GM23248 (cell line): ENCODE measurements around the gene QSOX2. TPM values are rescaled to one million over a fixed set of nuclear protein-coding genes. Genes with fewer than 3 reads are reported as not detected.

Experiments used
- DNase-seq: peaks from one replicate; pipeline ENCODE4 v3.0.0-alpha.2; 2015
- H2AFZ ChIP-seq: fragments of 200-600 bp; sonication (generic); 2 replicates; pipeline ENCODE4 v1.6.1; 2016; ENCODE audit warnings: antibody characterized with exemption
- H3F3A ChIP-seq: fragments of 200-600 bp; sonication (generic); 2 replicates; pipeline ENCODE4 v1.6.1; 2016; ENCODE audit warnings: mild to moderate bottlenecking, antibody characterized with exemption, mixed run types; ENCODE audit not compliant: insufficient read depth
- H3K27ac ChIP-seq: fragments of 200-600 bp; sonication (generic); 2 replicates; pipeline ENCODE4 v1.5.1; 2016; ENCODE audit warnings: mild to moderate bottlenecking
- H3K27me3 ChIP-seq: fragments of 200-600 bp; sonication (generic); replicated peaks from 2 replicates; pipeline ENCODE4 v1.6.1; 2016; ENCODE audit warnings: mild to moderate bottlenecking; ENCODE audit not compliant: insufficient read depth
- H3K36me3 ChIP-seq: fragments of 200-600 bp; sonication (generic); 2 replicates; pipeline ENCODE4 v1.6.1; 2016; ENCODE audit warnings: low read depth, mild to moderate bottlenecking
- H3K4me1 ChIP-seq: fragments of 200-600 bp; sonication (generic); 2 replicates; pipeline ENCODE4 v1.6.1; 2016; ENCODE audit warnings: mild to moderate bottlenecking; ENCODE audit not compliant: insufficient read depth
- H3K4me2 ChIP-seq: fragments of 200-600 bp; sonication (generic); one replicate; pipeline ENCODE4 v1.6.1; 2016; ENCODE audit warnings: mild to moderate bottlenecking; ENCODE audit not compliant: unreplicated experiment
- H3K4me3 ChIP-seq: fragments of 200-600 bp; sonication (generic); 2 replicates; pipeline ENCODE4 v1.5.1; 2016; ENCODE audit warnings: mild to moderate bottlenecking
- H3K79me2 ChIP-seq: fragments of 200-600 bp; sonication (generic); 2 replicates; pipeline ENCODE4 v1.6.1; 2016; ENCODE audit warnings: mild to moderate bottlenecking; ENCODE audit not compliant: insufficient read depth
- H3K9ac ChIP-seq: fragments of 200-600 bp; sonication (generic); 2 replicates; pipeline ENCODE4 v1.6.1; 2016; ENCODE audit warnings: mild to moderate bottlenecking
- H3K9me2 ChIP-seq: fragments of 200-600 bp; sonication (generic); 2 replicates; pipeline ENCODE4 v1.6.1; 2016; ENCODE audit warnings: mixed run types, mild to moderate bottlenecking, moderate library complexity; ENCODE audit not compliant: insufficient read depth
- H3K9me3 ChIP-seq: fragments of 200-600 bp; sonication (generic); one replicate; pipeline ENCODE4 v1.6.1; 2017; ENCODE audit warnings: low read depth
- H4K20me1 ChIP-seq: fragments of 200-600 bp; sonication (generic); 2 replicates; pipeline ENCODE4 v1.6.0; 2016; ENCODE audit not compliant: insufficient read depth
- EZH2 ChIP-seq: fragments of 200-600 bp; sonication (generic); IDR thresholded peaks from 2 replicates; pipeline ENCODE4 v1.6.1; 2018; ENCODE audit warnings: antibody characterized with exemption, mild to moderate bottlenecking; ENCODE audit not compliant: insufficient read depth, poor library complexity, severe bottlenecking
- EZH2phosphoT487 ChIP-seq: fragments of 200-600 bp; sonication (generic); IDR thresholded peaks from 2 replicates; pipeline ENCODE4 v1.6.1; 2018; ENCODE audit warnings: antibody characterized with exemption, moderate library complexity, mild to moderate bottlenecking, low read depth; ENCODE audit not compliant: insufficient read depth
- WGBS, 2 experiments: methylation state at CpG; one replicate each; pipeline ENCODE4 v1.1.6; 2015 to 2017; ENCODE audit warnings: low lambda C conversion rate in 2 of 2, low coverage in 1 of 2; ENCODE audit errors: missing lambda C conversion rate in 2 of 2; 5-methylcytosine and 5-hydroxymethylcytosine counted together
- in situ Hi-C: fragments of 300-500 bp; cut with MboI; formaldehyde crosslinking; loops from 2 replicates; pipeline ENCODE4 v1.15.0; 2020
- polyA plus RNA-seq: library from polyadenylated mRNA; unstranded; fragments of >200 nt; fragmentation: Nextera tagmentation; extraction: Ambion mirVana; gene quantifications from 2 replicates; pipeline ENCODE4 v1.2.1, GENCODE V29; 2016
- total RNA-seq: library from RNA; depleted of rRNA; stranded (reverse); fragments of >200 nt; shearing (Covaris generic); gene quantifications from 2 replicates; pipeline ENCODE4 v1.2.3, GENCODE V29; 2014

QSOX2 gene
- total and polyA plus RNA-seq, 2 experiments from 2014 or later = 1.9 to 11.7 TPM

DNA sequence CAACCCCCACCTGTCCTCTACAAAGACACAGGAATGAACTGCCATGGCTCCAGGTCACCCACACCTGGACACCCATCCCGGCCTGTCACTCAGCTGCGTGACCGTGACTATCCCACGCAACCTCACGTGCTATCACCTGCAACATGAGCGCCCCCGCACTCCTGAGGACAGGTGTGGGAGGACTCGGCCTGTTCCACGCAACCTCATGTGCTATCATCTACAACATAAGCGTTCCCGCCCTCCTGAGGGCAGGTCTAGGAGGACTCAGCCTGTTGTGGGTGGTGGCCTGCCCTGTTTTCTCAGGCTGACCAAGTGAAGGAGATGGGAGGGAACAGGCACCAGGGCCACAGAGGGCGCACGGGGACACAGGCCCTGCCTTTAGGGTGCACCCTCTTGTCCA, 4.1 kb downstream of the QSOX2 start:
- in situ Hi-C loops = no loop called here
- no peaks in the 10 kb centered on the region for H3K27me3 ChIP-seq
- H3K79me2 ChIP-seq = peaks cover 52% of the 10 kb centered on the region
- H3K4me2 ChIP-seq = no peak overlapping the region
- DNase-seq = no peak
- H3K4me1 ChIP-seq = peaks cover 11% of the 10 kb centered on the region
- WGBS, 2 experiments = 94 to 96% methylated on average over 12 to 13 of the region's 13 CpGs
- no peaks in the 10 kb centered on the region for H3K9me2 ChIP-seq
- no peaks in the 10 kb centered on the region for H3K9me3 ChIP-seq
- H3K9ac ChIP-seq = no peak overlapping the region
- no peaks in the 10 kb centered on the region for H4K20me1 ChIP-seq
- H3F3A ChIP-seq = no peaks in the 10 kb centered on the region
- H3K4me3 ChIP-seq = no peak overlapping the region
- TF ChIP-seq EZH2phosphoT487 = no peak
- no peak for TF ChIP-seq EZH2
- no peaks in the 10 kb centered on the region for H3K36me3 ChIP-seq
- H3K27ac ChIP-seq = no peak overlapping the region
- H2AFZ ChIP-seq = no peak overlapping the region

DNA sequence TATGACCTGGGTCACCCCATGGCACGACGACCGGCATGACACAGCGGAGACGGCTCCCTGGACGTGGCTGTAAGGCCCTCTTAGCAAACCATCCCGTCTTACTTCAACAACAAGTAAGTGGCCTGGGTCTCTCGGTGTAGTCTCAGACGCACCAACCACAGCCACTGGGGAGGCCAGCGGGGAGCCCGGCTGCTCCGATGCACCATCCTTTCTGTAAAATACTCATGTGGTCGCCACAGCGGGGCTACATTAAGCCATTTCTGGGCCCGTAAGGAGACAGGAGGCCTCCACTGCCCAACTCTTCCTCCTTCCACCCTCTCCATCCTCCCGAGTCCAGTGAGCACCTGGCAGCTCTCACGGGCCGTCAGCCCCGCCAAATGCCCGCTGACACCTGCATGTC, 4.7 kb downstream of the QSOX2 start:
- H3K9ac ChIP-seq = no peak overlapping the region
- H3K27ac ChIP-seq = no peak overlapping the region
- no peaks in the 10 kb centered on the region for H3K9me2 ChIP-seq
- no peak overlapping the region for H3K4me3 ChIP-seq
- no peak overlapping the region for H2AFZ ChIP-seq
- peaks cover 52% of the 10 kb centered on the region for H3K79me2 ChIP-seq
- no peaks in the 10 kb centered on the region for H3F3A ChIP-seq
- peaks cover 11% of the 10 kb centered on the region for H3K4me1 ChIP-seq
- no peaks in the 10 kb centered on the region for H3K27me3 ChIP-seq
- no peaks in the 10 kb centered on the region for H3K9me3 ChIP-seq
- TF ChIP-seq EZH2phosphoT487 = no peak
- no peak for TF ChIP-seq EZH2
- no peak overlapping the region for H3K4me2 ChIP-seq
- no peaks in the 10 kb centered on the region for H3K36me3 ChIP-seq
- WGBS, 2 experiments = 92 to 94% methylated on average over 20 of the region's 20 CpGs
- in situ Hi-C loops = no loop called here
- no peaks in the 10 kb centered on the region for H4K20me1 ChIP-seq
- DNase-seq = no peak

GRCh38 chr9:136239983-136240330, 5.7 kb downstream of the QSOX2 start:
- DNase-seq = no peak
- H4K20me1 ChIP-seq = no peaks in the 10 kb centered on the region
- H3K79me2 ChIP-seq = peaks cover 49% of the 10 kb centered on the region
- no peaks in the 10 kb centered on the region for H3K9me2 ChIP-seq
- no peak overlapping the region for H3K4me3 ChIP-seq
- no peak overlapping the region for H3K9ac ChIP-seq
- H3K27me3 ChIP-seq = no peaks in the 10 kb centered on the region
- H2AFZ ChIP-seq = no peak overlapping the region
- H3K27ac ChIP-seq = no peak overlapping the region
- TF ChIP-seq EZH2phosphoT487 = no peak
- no peak for TF ChIP-seq EZH2
- 50 to 63% methylated on average over 2 of the region's 2 CpGs for WGBS, 2 experiments
- in situ Hi-C loops = no loop called here
- H3K9me3 ChIP-seq = no peaks in the 10 kb centered on the region
- no peaks in the 10 kb centered on the region for H3K36me3 ChIP-seq
- H3K4me1 ChIP-seq = peaks cover 11% of the 10 kb centered on the region
- no peak overlapping the region for H3K4me2 ChIP-seq
- H3F3A ChIP-seq = no peaks in the 10 kb centered on the region

- H3K4me3 ChIP-seq = no peak overlapping the region
- H3K4me1 ChIP-seq = peaks cover 6% of the 10 kb centered on the region
- no peak for DNase-seq
- H3K27me3 ChIP-seq = no peaks in the 10 kb centered on the region
- in situ Hi-C loops = no loop called here
- H3K36me3 ChIP-seq = no peaks in the 10 kb centered on the region
- no peaks in the 10 kb centered on the region for H3K9me2 ChIP-seq
- H3K9ac ChIP-seq = no peak overlapping the region
- WGBS, 2 experiments = 85 to 87% methylated on average over 25 of the region's 25 CpGs
- peaks cover 43% of the 10 kb centered on the region for H3K79me2 ChIP-seq
- H3K27ac ChIP-seq = no peak overlapping the region
- no peak overlapping the region for H3K4me2 ChIP-seq
- H3F3A ChIP-seq = no peaks in the 10 kb centered on the region
- no peak overlapping the region for H2AFZ ChIP-seq
- no peaks in the 10 kb centered on the region for H4K20me1 ChIP-seq
- H3K9me3 ChIP-seq = no peaks in the 10 kb centered on the region
- TF ChIP-seq EZH2 (no peak), EZH2phosphoT487 (no peak)
These were observed 6.3 kb downstream of the QSOX2 start for GRCh38 chr9:136239135-136239982.
